Measurements from ENCODE around the gene CKMT1A. TPM values are rescaled to one million over a fixed set of nuclear protein-coding genes. Genes with fewer than 3 reads are reported as not detected.
"Not testable (repeated sequence)": the region's sequence is repeated elsewhere in the genome, so short reads cannot be mapped to it uniquely, and the experiment has no call there.

Gene CKMT1A
- 4.4 TPM for polyA plus RNA-seq (2012; ENCODE audit: insufficient read length, low read depth)

- not testable (repeated sequence) for TF ChIP-seq POLR2AphosphoS5 (IDR thresholded peaks at IDR 0.05; ENCODE audit: low read depth, low read length); TAF1 (IDR thresholded peaks at IDR 0.05; ENCODE audit: borderline replicate concordance, insufficient read depth, low read length); FOXP2 (optimal IDR thresholded peaks at IDR 0.05; ENCODE audit: borderline replicate concordance, extremely low read depth, extremely low read length, insufficient read depth)
These were observed at the start of gene CKMT1A for GRCh38 chr15:43693148-43694022. Gene CKMT1A, plus strand, starts transcription at chr15:43693859. Its CDS starts 192 bp downstream, at chr15:43694051.

- TF ChIP-seq TAF1 (IDR thresholded peaks at IDR 0.05; ENCODE audit: borderline replicate concordance, insufficient read depth, low read length) (no peak), SIN3A (IDR thresholded peaks at IDR 0.05; ENCODE audit: borderline replicate concordance, insufficient read depth, low read length) (no peak), POLR2AphosphoS5 (IDR thresholded peaks at IDR 0.05; ENCODE audit: low read depth, low read length) (no peak), FOXP2 (optimal IDR thresholded peaks at IDR 0.05; ENCODE audit: borderline replicate concordance, extremely low read depth, extremely low read length, insufficient read depth) (no peak), REST (IDR thresholded peaks at IDR 0.05; ENCODE audit: insufficient read depth in 1 of 2, low read depth in 2 of 2, low read length in 2 of 2) (no peak)
These were observed 44.8 kb upstream of the CKMT1A start, which contains the start of gene CATSPER2 for GRCh38 chr15:43648649-43649429. Gene CATSPER2, minus strand, starts transcription at chr15:43648844. Its CDS starts 783 bp downstream, at chr15:43648061.

- no peak for TF ChIP-seq FOXP2 (optimal IDR thresholded peaks at IDR 0.05; ENCODE audit: borderline replicate concordance, extremely low read depth, extremely low read length, insufficient read depth)
- TF ChIP-seq REST (IDR thresholded peaks at IDR 0.05; ENCODE audit: insufficient read depth in 1 of 2, low read depth in 2 of 2, low read length in 2 of 2) = no peak
These were observed 8.5 kb downstream of the CKMT1A start for GRCh38 chr15:43702174-43702573.

GRCh38 chr15:43702701-43703424 lies 9.2 kb downstream of the CKMT1A start:
- TF ChIP-seq POLR2AphosphoS5 (IDR thresholded peaks at IDR 0.05; ENCODE audit: low read depth, low read length) = no peak
- no peak for TF ChIP-seq SIN3A (IDR thresholded peaks at IDR 0.05; ENCODE audit: borderline replicate concordance, insufficient read depth, low read length)
- no peak for TF ChIP-seq TAF1 (IDR thresholded peaks at IDR 0.05; ENCODE audit: borderline replicate concordance, insufficient read depth, low read length)
- TF ChIP-seq FOXP2 (optimal IDR thresholded peaks at IDR 0.05; ENCODE audit: borderline replicate concordance, extremely low read depth, extremely low read length, insufficient read depth) = no peak
- no peak for TF ChIP-seq REST (IDR thresholded peaks at IDR 0.05; ENCODE audit: insufficient read depth in 1 of 2, low read depth in 2 of 2, low read length in 2 of 2)

- TF ChIP-seq FOXP2 (optimal IDR thresholded peaks at IDR 0.05; ENCODE audit: borderline replicate concordance, extremely low read depth, extremely low read length, insufficient read depth) (no peak), REST (IDR thresholded peaks at IDR 0.05; ENCODE audit: insufficient read depth in 1 of 2, low read depth in 2 of 2, low read length in 2 of 2) (no peak), TAF1 (IDR thresholded peaks at IDR 0.05; ENCODE audit: borderline replicate concordance, insufficient read depth, low read length) (no peak), SIN3A (IDR thresholded peaks at IDR 0.05; ENCODE audit: borderline replicate concordance, insufficient read depth, low read length) (no peak), POLR2AphosphoS5 (IDR thresholded peaks at IDR 0.05; ENCODE audit: low read depth, low read length) (no peak)
These were observed 29.5 kb downstream of the CKMT1A start for GRCh38 chr15:43723151-43723550.

Measured in PFSK-1 (cell line).